H1 (cell line): ENCODE measurements around the gene CFAP74. TPM values are rescaled to one million over a fixed set of nuclear protein-coding genes. Genes with fewer than 3 reads are reported as not detected.
A peak's percentile ranks its signal among the peaks of the same experiment; 100 is the strongest.

ENCODE experiments used
- CTCF ChIA-PET: fragments of 300-600 bp; sonication (Branson Sonifier 250); formaldehyde crosslinking; loops from one replicate; lab custom pipeline; 2021; ENCODE audit not compliant: partially characterized antibody; lab: Charles Lee
- POLR2A ChIA-PET: fragments of 300-600 bp; sonication (Branson Sonifier 250); formaldehyde crosslinking; loops from one replicate; lab custom pipeline; 2021; ENCODE audit warnings: inconsistent platforms; ENCODE audit not compliant: partially characterized antibody; lab: Charles Lee
- DNase-seq, 2 experiments: peaks; one replicate each; pipeline versions ENCODE4 v3.0.0 to v3.0.0-alpha.2; 2010 to 2022; ENCODE audit warnings: low spot score in 2 of 2, low read depth in 1 of 2, mixed read lengths in 1 of 2
- FAIRE-seq: peaks from 2 replicates; lab custom pipeline; 2011; peaks lifted over from hg19 to GRCh38; lab: Jason Lieb, UNC
- H2AFZ ChIP-seq: 2 replicates; pipeline ENCODE4 v1.8.1; 2012; ENCODE audit warnings: low read length, inconsistent platforms
- H2AK5ac ChIP-seq: 2 replicates; pipeline ENCODE4 v1.6.1; 2013; ENCODE audit warnings: low read depth, low read length
- H2BK120ac ChIP-seq: replicated peaks from 2 replicates; pipeline ENCODE3; 2013; ENCODE audit warnings: low read depth, low read length, inconsistent platforms
- H2BK12ac ChIP-seq: 2 replicates; pipeline ENCODE4 v1.6.1; 2013; ENCODE audit warnings: low read depth, low read length
- H2BK15ac ChIP-seq: 2 replicates; pipeline ENCODE4 v1.6.1; 2013; ENCODE audit warnings: low read length
- H2BK20ac ChIP-seq: 2 replicates; pipeline ENCODE4 v1.6.1; 2013; ENCODE audit warnings: low read length
- H2BK5ac ChIP-seq: 2 replicates; pipeline ENCODE4 v1.6.1; 2013; ENCODE audit warnings: low read depth, low read length
- H3K14ac ChIP-seq: 2 replicates; pipeline ENCODE4 v1.6.1; 2013; ENCODE audit warnings: inconsistent platforms; ENCODE audit not compliant: insufficient read length
- H3K18ac ChIP-seq: 2 replicates; pipeline ENCODE4 v1.6.1; 2013; ENCODE audit warnings: low read length; ENCODE audit errors: extremely low read depth
- H3K23ac ChIP-seq: 2 replicates; pipeline ENCODE4 v1.6.1; 2013; ENCODE audit warnings: inconsistent platforms; ENCODE audit not compliant: insufficient read length
- H3K23me2 ChIP-seq: 2 replicates; pipeline ENCODE4 v1.6.1; 2013; ENCODE audit warnings: low read depth, low read length
- H3K27ac ChIP-seq: 2 replicates; pipeline ENCODE4 v1.6.1; 2011; ENCODE audit warnings: low read depth, low read length, inconsistent platforms
- H3K27me3 ChIP-seq, 4 experiments: replicated peaks in 1 of 4; 1 replicate in 1 of 4; 2 replicates in 3 of 4; pipeline versions ENCODE4 v1.6.1 to v1.8.1; 2011 to 2013; ENCODE audit warnings: low read length in 3 of 4, mild to moderate bottlenecking in 3 of 4, inconsistent platforms in 2 of 4, mixed read lengths in 2 of 4, moderate library complexity in 1 of 4; ENCODE audit not compliant: control insufficient read depth in 3 of 4, insufficient read depth in 3 of 4; ENCODE audit errors: extremely low read depth in 1 of 4
- H3K36me3 ChIP-seq, 4 experiments: 2 replicates each; pipeline versions ENCODE4 v1.6.1 to v1.8.1; 2011 to 2013; ENCODE audit warnings: mild to moderate bottlenecking in 4 of 4, low read length in 3 of 4, moderate library complexity in 2 of 4, control low read depth in 1 of 4, inconsistent platforms in 1 of 4; ENCODE audit not compliant: insufficient read depth in 4 of 4, control insufficient read depth in 2 of 4
- H3K4ac ChIP-seq: replicated peaks from 2 replicates; pipeline ENCODE3; 2013; ENCODE audit warnings: low read length, low read depth, mixed read lengths, inconsistent platforms; ENCODE audit not compliant: insufficient read length
- H3K4me1 ChIP-seq, 4 experiments: replicated peaks in 1 of 4; 1 replicate in 1 of 4; 2 replicates in 3 of 4; pipeline versions ENCODE4 v1.6.1 to v1.8.1; 2011 to 2013; ENCODE audit warnings: low read length in 3 of 4, inconsistent platforms in 2 of 4, mixed read lengths in 1 of 4; ENCODE audit not compliant: insufficient read depth in 4 of 4, control insufficient read depth in 3 of 4
- H3K4me2 ChIP-seq, 2 experiments: 2 replicates each; pipeline versions ENCODE4 v1.6.1 to v1.8.1; 2011 to 2013; ENCODE audit warnings: low read depth in 2 of 2, low read length in 2 of 2, control low read depth in 1 of 2, inconsistent platforms in 1 of 2, mild to moderate bottlenecking in 1 of 2; ENCODE audit not compliant: insufficient read depth in 1 of 2
- H3K4me3 ChIP-seq, 4 experiments: fragments of 200-600, 300-600 bp in 1 of 4; sonication (generic), shearing (Covaris generic), sonication (Bioruptor Twin) in 1 of 4; 2 replicates each; pipeline versions ENCODE4 v1.5.1 to v1.8.1; 2011 to 2016; ENCODE audit warnings: low read length in 4 of 4, low read depth in 3 of 4, control low read depth in 2 of 4, inconsistent platforms in 2 of 4, mild to moderate bottlenecking in 2 of 4, mixed read lengths in 1 of 4, moderate library complexity in 1 of 4; ENCODE audit not compliant: insufficient read depth in 2 of 4; ENCODE audit errors: extremely low read depth in 1 of 4
- H3K56ac ChIP-seq: replicated peaks from 2 replicates; pipeline ENCODE3; 2013; ENCODE audit warnings: low read depth, mild to moderate bottlenecking, mixed read lengths, low read length, inconsistent platforms; ENCODE audit not compliant: insufficient read length
- H3K79me1 ChIP-seq: 2 replicates; pipeline ENCODE4 v1.6.1; 2013; ENCODE audit warnings: low read depth, low read length, control low read depth
- H3K79me2 ChIP-seq, 2 experiments: 2 replicates each; pipeline versions ENCODE4 v1.6.1 to v1.8.1; 2012 to 2013; ENCODE audit warnings: low read length in 2 of 2, mild to moderate bottlenecking in 2 of 2, inconsistent platforms in 1 of 2; ENCODE audit not compliant: insufficient read depth in 2 of 2, control insufficient read depth in 1 of 2
- H3K9ac ChIP-seq, 4 experiments: replicated peaks in 1 of 4; 1 replicate in 1 of 4; 2 replicates in 3 of 4; pipeline versions ENCODE4 v1.6.1 to v1.8.1; 2011 to 2013; ENCODE audit warnings: low read depth in 3 of 4, low read length in 3 of 4, control low read depth in 2 of 4, mild to moderate bottlenecking in 2 of 4, moderate library complexity in 2 of 4, inconsistent platforms in 1 of 4; ENCODE audit errors: extremely low read depth in 1 of 4
- H3K9me3 ChIP-seq, 2 experiments: 2 replicates each; pipeline versions ENCODE4 v1.6.1 to v1.8.1; 2012 to 2013; ENCODE audit warnings: mild to moderate bottlenecking in 2 of 2, moderate library complexity in 2 of 2, control low read depth in 1 of 2, inconsistent platforms in 1 of 2, low read depth in 1 of 2, low read length in 1 of 2, mixed read lengths in 1 of 2; ENCODE audit not compliant: insufficient read depth in 2 of 2
- H4K20me1 ChIP-seq, 2 experiments: replicated peaks in 1 of 2; 2 replicates each; pipeline versions ENCODE3 to v1.8.1; 2011 to 2013; ENCODE audit warnings: inconsistent platforms in 2 of 2, low read length in 2 of 2, mild to moderate bottlenecking in 1 of 2; ENCODE audit not compliant: insufficient read depth in 2 of 2, control insufficient read depth in 1 of 2
- H4K5ac ChIP-seq: 2 replicates; pipeline ENCODE4 v1.6.1; 2013; ENCODE audit warnings: low read length, low read depth, mixed read lengths, inconsistent platforms; ENCODE audit not compliant: insufficient read length
- H4K8ac ChIP-seq: 2 replicates; pipeline ENCODE4 v1.8.0; 2013; ENCODE audit warnings: mild to moderate bottlenecking, moderate library complexity, low read length, inconsistent platforms; ENCODE audit not compliant: insufficient read depth; ENCODE audit errors: extremely low read depth
- H4K91ac ChIP-seq: replicated peaks from 2 replicates; pipeline ENCODE3; 2013; ENCODE audit warnings: low read length, mixed read lengths, inconsistent platforms; ENCODE audit not compliant: insufficient read length
- CEBPB ChIP-seq: IDR thresholded peaks from 2 replicates; pipeline ENCODE4 v1.6.1; 2012; ENCODE audit warnings: low read depth, low read length
- CTBP2 ChIP-seq: IDR thresholded peaks from 2 replicates; pipeline ENCODE4 v1.7.0; 2011; ENCODE audit warnings: borderline replicate concordance, mild to moderate bottlenecking, moderate library complexity, mixed read lengths, low read length; ENCODE audit not compliant: insufficient read depth, insufficient read length
- EGR1 ChIP-seq: IDR thresholded peaks from 2 replicates; pipeline ENCODE4 v1.6.1; 2011; ENCODE audit warnings: low read depth, low read length, borderline replicate concordance
- EZH2 ChIP-seq: fragments of 200-600 bp; sonication (generic); IDR thresholded peaks from 2 replicates; pipeline ENCODE4 v1.7.1; 2012; ENCODE audit warnings: low read depth, mild to moderate bottlenecking, moderate library complexity, low read length, inconsistent platforms; ENCODE audit not compliant: severe bottlenecking
- FOSL1 ChIP-seq: IDR thresholded peaks from 2 replicates; pipeline ENCODE4 v1.6.1; 2011; ENCODE audit warnings: mild to moderate bottlenecking, low read depth, low read length, moderate library complexity; ENCODE audit not compliant: insufficient read depth
- KDM1A ChIP-seq: fragments of 200-600, 300-600 bp; sonication (generic); IDR thresholded peaks from 2 replicates; pipeline ENCODE4 v1.7.1; 2016; ENCODE audit warnings: mild to moderate bottlenecking, low read length, borderline replicate concordance
- TCF12 ChIP-seq: IDR thresholded peaks from 2 replicates; pipeline ENCODE4 v1.6.1; 2011; ENCODE audit warnings: low read depth, mild to moderate bottlenecking, low read length
- WGBS, 2 experiments: shearing (Covaris generic) in 1 of 2; methylation state at CpG; one replicate each; pipeline versions ENCODE4 v1.1.6 to v1.1.7; 2013 to 2015; ENCODE audit warnings: low lambda C conversion rate in 2 of 2, mixed read lengths in 2 of 2, inconsistent platforms in 1 of 2, low coverage in 1 of 2, missing lambda C conversion rate in 1 of 2; ENCODE audit not compliant: insufficient replicate concordance in 2 of 2, insufficient coverage in 1 of 2, insufficient read length in 1 of 2; ENCODE audit errors: extremely low coverage in 1 of 2, missing lambda C conversion rate in 1 of 2; 5-methylcytosine and 5-hydroxymethylcytosine counted together
- polyA plus RNA-seq, 7 experiments: library from polyadenylated mRNA; depleted of rRNA in 3 of 7; stranded (reverse) in 5 of 7; unstranded in 2 of 7; fragments of >200 nt in 5 of 7; fragments of 200-250 nt in 2 of 7; gene quantifications; 1 replicate in 5 of 7; 2 replicates in 1 of 7; 4 replicates in 1 of 7; pipeline versions ENCODE4 v1.2.1 to v1.2.3, GENCODE V29; 2011 to 2013; ENCODE audit warnings: missing spikeins in 2 of 7, mixed read lengths in 2 of 7
- total RNA-seq: library from RNA; stranded (reverse); fragmentation: NEBNext Ultra II Directional; extraction: Animal tissue kit (Norgen Biotek cat#: 25700); gene quantifications from 2 replicates; pipeline ENCODE4 v1.2.1, GENCODE V29; 2021
- TF ChIP-seq, protein P1 (sequence below): IDR thresholded peaks from 2 replicates; pipeline ENCODE4 v1.6.1; 2012; ENCODE audit warnings: inconsistent platforms
- TF ChIP-seq, protein P2 (sequence below): IDR thresholded peaks from 2 replicates; pipeline ENCODE4 v1.6.1; 2012; ENCODE audit warnings: low read length, inconsistent platforms

The CFAP74 gene
- total and polyA plus RNA-seq, 2 of the 8 experiments (the other 6 are each of a cell fraction or from before 2014, with no cell fraction given): 0.09 to 0.20 TPM

DNA sequence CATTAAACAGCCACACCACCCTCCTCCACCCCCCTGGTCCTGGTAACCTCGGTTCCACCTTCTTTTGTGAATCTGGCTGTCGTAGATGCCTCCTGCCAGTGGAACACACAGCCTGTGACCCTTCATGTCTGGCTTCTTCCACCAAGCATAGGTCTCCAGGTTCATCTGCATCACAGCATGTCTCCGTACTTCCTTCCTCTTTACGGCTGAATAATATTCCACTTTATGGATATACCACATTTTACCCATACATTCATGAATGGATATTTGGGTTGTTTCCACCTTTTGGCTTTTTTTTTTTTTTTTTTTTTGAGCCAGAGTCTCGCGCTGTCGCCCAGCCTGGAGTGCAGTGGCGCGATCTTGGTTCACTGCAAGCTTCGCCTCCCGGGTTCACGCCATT lies 100.4 kb downstream of the CFAP74 start:
- Histone ChIP-seq H3K4ac (no peak overlapping the region), H2BK15ac (no peak overlapping the region), H3K79me1 (no peaks in the 10 kb centered on the region), H3K9me3 (no peaks in the 10 kb centered on the region), H2BK12ac (no peak overlapping the region), H3K23ac (no peak overlapping the region), H4K8ac (no peak overlapping the region), H3K4me1 (peaks cover 0 to 10% (median 1%) of the 10 kb centered on the region in 4 experiments; a peak in 4 of 7 replicates), H3K27ac (no peak overlapping the region), H3K9ac (no peak overlapping the region), H2BK20ac (no peak overlapping the region), H3K4me2 (no peak overlapping the region), H3K18ac (no peak overlapping the region), H2AFZ (no peak overlapping the region), H4K20me1 (peaks cover 0 to 3% of the 10 kb centered on the region in 2 experiments), H4K91ac (peak overlapping the region; percentile 74), H3K79me2 (no peaks in the 10 kb centered on the region), H3K56ac (no peak overlapping the region), H3K4me3 (no peak overlapping the region), H2AK5ac (no peak overlapping the region), H3K27me3 (no peaks in the 10 kb centered on the region; a peak in 1 of 7 replicates), H3K14ac (no peak overlapping the region), H2BK120ac (no peak overlapping the region), H2BK5ac (no peak overlapping the region), H4K5ac (no peak overlapping the region), H3K36me3 (no peaks in the 10 kb centered on the region), H3K23me2 (peaks cover under 1% of the 10 kb centered on the region; the same call in 1 of the 2 replicates)
- no peak for FAIRE-seq
- 95% methylated on average over 7 of the region's 12 CpGs; no CpG with 5 or more reads in 1 of the 2 experiments for WGBS, 2 experiments
- no peak for DNase-seq
- ChIA-PET POLR2A (interaction anchor here (1.7 kb wide), 1 partner anchor 76 kb away, joined by 4 read pairs; no protein-coding TSS in a partner anchor), CTCF (no interaction called here)
- no peak for TF ChIP-seq KDM1A
- TF ChIP-seq EGR1: no peak
- no peak for TF ChIP-seq CEBPB
- TF ChIP-seq, protein P1, sequence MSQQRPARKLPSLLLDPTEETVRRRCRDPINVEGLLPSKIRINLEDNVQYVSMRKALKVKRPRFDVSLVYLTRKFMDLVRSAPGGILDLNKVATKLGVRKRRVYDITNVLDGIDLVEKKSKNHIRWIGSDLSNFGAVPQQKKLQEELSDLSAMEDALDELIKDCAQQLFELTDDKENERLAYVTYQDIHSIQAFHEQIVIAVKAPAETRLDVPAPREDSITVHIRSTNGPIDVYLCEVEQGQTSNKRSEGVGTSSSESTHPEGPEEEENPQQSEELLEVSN: no peak
- TF ChIP-seq EZH2: no peak
- TF ChIP-seq CTBP2: no peak
- TF ChIP-seq FOSL1: no peak
- TF ChIP-seq TCF12: no peak
- TF ChIP-seq, protein P2, sequence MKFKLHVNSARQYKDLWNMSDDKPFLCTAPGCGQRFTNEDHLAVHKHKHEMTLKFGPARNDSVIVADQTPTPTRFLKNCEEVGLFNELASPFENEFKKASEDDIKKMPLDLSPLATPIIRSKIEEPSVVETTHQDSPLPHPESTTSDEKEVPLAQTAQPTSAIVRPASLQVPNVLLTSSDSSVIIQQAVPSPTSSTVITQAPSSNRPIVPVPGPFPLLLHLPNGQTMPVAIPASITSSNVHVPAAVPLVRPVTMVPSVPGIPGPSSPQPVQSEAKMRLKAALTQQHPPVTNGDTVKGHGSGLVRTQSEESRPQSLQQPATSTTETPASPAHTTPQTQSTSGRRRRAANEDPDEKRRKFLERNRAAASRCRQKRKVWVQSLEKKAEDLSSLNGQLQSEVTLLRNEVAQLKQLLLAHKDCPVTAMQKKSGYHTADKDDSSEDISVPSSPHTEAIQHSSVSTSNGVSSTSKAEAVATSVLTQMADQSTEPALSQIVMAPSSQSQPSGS: no peak
